ENCODE results near the gene RPL29. TPM values are rescaled to one million over a fixed set of nuclear protein-coding genes. Genes with fewer than 3 reads are reported as not detected.

Gene RPL29
- total RNA-seq = 529 and 935 TPM in 2 replicates

DNA sequence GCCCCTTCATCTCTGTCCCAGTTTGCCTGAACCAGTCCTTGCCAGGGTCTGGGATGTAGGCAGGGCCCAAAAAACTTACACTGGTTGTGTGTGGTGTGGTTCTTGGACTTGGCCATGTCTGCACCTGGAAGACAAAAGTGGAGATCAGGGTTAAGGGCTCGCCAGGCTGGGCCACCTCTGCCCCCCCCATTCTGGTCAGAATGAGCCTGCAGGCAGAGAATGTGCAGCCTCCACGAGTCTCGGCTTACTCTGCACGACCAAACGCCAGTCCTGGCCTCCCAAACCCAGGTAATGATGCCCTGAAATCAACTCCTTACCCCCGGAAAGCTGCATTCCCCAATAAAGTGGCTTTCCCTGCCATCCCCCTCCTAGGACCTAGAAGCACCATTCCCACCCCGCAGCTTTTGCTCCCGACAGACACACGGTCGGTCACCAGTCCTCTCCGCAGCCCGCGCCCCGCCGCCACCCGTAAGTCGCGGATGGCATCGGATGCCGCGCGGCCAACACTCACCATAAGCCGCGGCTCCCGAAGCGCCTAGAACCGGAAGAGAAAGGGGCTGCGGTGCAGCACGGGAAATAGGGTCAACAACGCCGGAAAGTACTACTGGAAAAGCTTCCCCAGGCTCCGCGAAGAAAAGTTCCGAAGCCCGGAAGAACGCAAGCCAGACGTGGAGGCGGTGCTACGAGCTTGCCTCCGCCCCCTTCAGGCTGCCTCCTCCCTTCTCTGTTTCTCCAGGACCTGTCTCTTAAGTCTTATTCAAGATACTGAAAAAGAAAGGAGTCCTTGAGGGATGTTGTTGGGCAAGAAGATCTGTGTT is at the start of gene RPL29:
TSS of gene RPL29 (minus strand) at position 550 of the 818 bp plus-strand sequence. CDS start at position 116, 434 bp downstream.

DNA sequence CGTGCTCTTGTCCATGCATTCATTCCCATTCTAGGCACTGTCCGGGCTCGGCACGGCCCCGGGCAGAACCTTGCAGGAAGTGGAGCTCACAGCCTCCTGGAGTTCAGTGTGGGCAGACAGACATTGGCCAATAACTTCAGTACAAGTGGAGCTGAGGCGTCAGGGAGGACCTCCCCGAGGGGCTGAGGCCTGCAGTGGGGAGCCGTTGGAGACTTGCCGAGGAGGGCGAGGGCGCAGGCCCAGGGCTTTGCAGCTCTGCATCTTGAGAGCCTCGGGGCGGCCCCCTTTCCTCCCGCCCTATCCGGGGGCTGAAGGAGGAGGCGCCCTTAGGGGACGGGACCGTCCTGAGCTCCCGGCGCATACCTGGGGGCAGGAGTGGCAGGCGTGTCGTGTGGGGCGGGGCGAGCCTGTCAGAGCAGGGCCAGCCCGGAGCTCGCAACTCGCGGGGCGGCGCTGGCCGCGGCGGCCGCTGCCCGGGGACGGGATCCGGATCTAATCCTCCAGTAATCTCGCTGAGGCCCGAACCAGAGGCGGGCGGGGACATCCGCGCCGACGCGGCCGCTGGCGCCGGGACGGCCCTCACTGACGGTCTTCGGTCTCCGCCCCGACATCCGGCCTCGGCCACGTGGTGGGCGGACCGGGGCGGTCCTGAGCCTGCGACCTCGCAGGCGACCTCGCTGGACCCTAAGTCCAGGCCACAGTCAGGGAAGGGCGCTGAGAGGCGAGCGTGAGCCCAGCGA is 12.7 kb downstream of the RPL29 start, which contains the start of gene ACY1:
TSS of gene ACY1 (plus strand) at position 698 of the 740 bp plus-strand sequence. CDS start 530 bp downstream, outside the sequence.

DNA sequence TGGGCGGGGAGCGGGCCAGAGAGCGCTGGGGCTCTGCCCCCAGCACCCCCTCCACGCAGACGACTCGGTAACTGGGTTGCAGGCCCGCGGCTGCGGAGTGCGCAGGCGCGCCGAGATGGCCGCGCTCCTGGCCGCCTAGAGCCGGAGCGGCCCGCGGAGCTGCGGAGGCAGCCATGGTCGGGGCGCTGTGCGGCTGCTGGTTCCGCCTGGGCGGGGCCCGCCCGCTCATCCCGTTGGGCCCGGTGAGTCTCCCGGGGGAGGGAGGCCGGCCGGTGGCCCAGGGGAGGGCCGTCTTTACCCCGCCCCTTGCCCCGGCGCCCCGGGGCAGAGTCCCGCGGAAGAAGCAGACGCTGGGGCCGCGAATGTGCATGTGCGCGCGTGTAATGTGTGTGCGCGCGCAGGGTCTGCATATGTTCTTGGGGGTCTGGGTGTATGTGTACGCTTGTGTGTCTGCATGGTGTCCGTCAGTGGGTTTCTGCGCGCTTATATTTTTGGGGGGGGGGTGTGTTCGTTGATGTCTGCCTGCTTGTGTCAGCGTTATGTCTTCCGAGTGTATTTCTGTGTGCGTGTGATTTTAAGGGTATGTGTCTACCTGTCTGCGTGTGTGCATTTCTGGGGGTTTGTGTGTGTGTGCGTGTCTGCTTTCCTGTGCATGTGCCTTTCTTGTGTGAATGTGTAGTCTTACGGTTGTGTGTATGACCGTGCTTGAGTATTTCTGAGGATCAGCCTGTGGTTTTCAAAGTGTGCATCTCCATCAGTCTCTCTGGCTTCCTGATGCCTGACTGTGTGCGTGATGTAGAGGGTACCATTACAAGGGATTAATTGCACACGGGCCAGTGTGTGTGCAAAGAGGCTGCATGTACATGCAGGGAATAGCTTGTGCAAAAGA is 20.5 kb downstream of the RPL29 start, which contains the start of gene ABHD14A:
TSS of gene ABHD14A (plus strand) at position 102 of the 889 bp plus-strand sequence. CDS start at position 174, 72 bp downstream.

DNA sequence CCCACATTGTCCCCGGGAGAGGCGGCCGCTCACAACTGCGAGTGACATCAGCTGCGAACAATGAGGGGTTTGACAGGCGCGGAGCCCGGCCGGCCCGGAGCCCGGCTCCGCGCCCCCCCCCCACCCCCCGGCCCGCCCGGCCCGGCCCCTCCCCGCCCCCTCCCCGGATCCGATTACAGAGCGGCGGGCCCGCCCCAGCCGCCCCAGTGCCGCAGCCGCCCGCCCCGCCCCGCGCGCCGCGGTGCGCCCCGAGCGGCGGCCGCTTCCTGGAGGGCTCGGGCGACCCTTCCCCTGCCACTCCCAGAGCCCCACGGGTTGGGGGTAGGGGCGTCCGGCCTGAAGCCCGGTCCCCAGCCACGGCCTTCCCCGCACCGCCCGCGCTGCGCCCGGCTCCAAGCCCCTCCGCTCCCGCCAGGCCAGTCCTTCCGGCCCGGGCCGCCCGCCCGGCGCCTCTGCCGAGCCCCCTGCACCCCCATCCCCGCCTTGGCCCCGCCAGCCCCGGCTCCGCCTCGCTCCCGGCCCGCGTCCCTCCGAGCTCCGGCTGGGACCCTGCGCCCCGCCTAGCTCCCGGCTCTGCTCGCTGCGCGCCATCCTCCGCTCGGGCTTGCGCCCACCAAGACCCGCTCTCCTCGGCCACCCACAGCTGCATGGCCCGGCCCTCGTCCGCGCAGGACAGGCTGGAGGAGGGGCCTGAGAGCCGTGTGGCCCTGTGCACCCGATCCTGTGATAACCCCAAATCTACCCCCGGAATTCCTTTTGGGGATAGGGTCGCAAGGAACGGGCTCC is 28.1 kb downstream of the RPL29 start, which contains the start of gene PCBP4:
TSS of gene PCBP4 (minus strand) at position 71 of the 786 bp plus-strand sequence. CDS start 6,214 bp downstream, outside the sequence.

DNA sequence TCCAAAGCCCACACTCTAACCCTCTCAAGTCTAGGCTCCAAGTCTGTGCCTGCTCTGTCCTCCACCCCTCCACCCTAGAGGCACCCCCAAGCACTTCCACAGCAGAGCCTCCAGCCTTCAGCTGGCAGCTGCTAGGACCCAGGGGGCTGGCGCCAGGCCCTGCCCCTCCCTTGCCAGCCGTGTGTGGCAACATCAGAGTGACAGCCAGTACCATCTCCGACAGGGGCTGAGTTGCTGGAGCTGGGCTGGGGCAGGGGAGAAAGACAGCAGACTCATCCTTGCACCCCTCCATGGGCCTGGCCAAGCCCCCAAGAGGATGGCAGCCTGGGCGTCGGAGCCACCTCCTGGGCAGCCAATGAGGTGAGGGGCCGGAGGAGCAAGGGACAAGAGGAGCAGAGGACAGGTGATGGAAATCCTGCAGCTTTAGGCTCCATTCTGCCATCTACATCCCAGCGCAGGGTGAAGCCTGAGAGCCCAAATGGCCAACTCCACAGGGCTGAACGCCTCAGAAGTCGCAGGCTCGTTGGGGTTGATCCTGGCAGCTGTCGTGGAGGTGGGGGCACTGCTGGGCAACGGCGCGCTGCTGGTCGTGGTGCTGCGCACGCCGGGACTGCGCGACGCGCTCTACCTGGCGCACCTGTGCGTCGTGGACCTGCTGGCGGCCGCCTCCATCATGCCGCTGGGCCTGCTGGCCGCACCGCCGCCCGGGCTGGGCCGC is 40.4 kb downstream of the RPL29 start, which contains the start of gene GPR62:
TSS of gene GPR62 (plus strand) at position 207 of the 718 bp plus-strand sequence. CDS start at position 479, 272 bp downstream.

Other genes with a start within 250 kb of the RPL29 start
- gene IQCF6, start 216.7 kb downstream of the RPL29 start, total RNA-seq = not detected in 2 replicates
- not detected in 2 replicates for gene IQCF2, start 134.3 kb downstream of the RPL29 start, total RNA-seq
- gene IQCF5, start 120.3 kb downstream of the RPL29 start, total RNA-seq = not detected in 2 replicates
- gene IQCF1, start 92.5 kb downstream of the RPL29 start, total RNA-seq = not detected in 2 replicates
- gene RRP9, start 54.0 kb downstream of the RPL29 start, total RNA-seq = 18.8 and 26.5 TPM in 2 replicates
- 12.3 and 15.5 TPM in 2 replicates for gene PARP3, start 53.5 kb downstream of the RPL29 start, total RNA-seq
- gene GPR62, start 40.5 kb downstream of the RPL29 start, total RNA-seq = not detected in 2 replicates
- 20.2 and 45.4 TPM in 2 replicates for gene PCBP4, start 28.4 kb downstream of the RPL29 start, total RNA-seq
- 7.9 and 11.0 TPM in 2 replicates for gene ABHD14B, start 21.8 kb downstream of the RPL29 start, total RNA-seq
- 4.3 and 4.4 TPM in 2 replicates for gene ABHD14A, start 20.8 kb downstream of the RPL29 start, total RNA-seq
- 13.0 and 15.2 TPM in 2 replicates for gene ACY1, start 12.4 kb downstream of the RPL29 start, total RNA-seq
- 7.0 TPM in 2 replicates for gene DUSP7, start 60.7 kb upstream of the RPL29 start, total RNA-seq
- 10.5 and 11.4 TPM in 2 replicates for gene POC1A, start 158.5 kb upstream of the RPL29 start, total RNA-seq
- gene ALAS1, start 202.3 kb upstream of the RPL29 start, total RNA-seq = 32.7 and 41.0 TPM in 2 replicates
- under 0.01 and 0.06 TPM in 2 replicates for gene TLR9, start 229.8 kb upstream of the RPL29 start, total RNA-seq
- gene TWF2, start 243.3 kb upstream of the RPL29 start, total RNA-seq = 111 and 129 TPM in 2 replicates
- gene PPM1M, start 249.9 kb upstream of the RPL29 start, total RNA-seq = 11.8 and 20.8 TPM in 2 replicates